Stimulated activated CD4-positive, alpha-beta T cell treated with anti-CD3 and anti-CD28 coated beads, Interleukin-15, amount 100 ng/mL, for 1 hour (primary cell): ENCODE data around the gene SH3GL2.

Experiments
- DNase-seq, 2 donors: peaks; one replicate each; pipeline ENCODE4 v3.0.0-alpha.2; 2020; ENCODE audit warnings: low read depth in 1 of 2, low spot score in 1 of 2

SH3GL2 gene

DNA sequence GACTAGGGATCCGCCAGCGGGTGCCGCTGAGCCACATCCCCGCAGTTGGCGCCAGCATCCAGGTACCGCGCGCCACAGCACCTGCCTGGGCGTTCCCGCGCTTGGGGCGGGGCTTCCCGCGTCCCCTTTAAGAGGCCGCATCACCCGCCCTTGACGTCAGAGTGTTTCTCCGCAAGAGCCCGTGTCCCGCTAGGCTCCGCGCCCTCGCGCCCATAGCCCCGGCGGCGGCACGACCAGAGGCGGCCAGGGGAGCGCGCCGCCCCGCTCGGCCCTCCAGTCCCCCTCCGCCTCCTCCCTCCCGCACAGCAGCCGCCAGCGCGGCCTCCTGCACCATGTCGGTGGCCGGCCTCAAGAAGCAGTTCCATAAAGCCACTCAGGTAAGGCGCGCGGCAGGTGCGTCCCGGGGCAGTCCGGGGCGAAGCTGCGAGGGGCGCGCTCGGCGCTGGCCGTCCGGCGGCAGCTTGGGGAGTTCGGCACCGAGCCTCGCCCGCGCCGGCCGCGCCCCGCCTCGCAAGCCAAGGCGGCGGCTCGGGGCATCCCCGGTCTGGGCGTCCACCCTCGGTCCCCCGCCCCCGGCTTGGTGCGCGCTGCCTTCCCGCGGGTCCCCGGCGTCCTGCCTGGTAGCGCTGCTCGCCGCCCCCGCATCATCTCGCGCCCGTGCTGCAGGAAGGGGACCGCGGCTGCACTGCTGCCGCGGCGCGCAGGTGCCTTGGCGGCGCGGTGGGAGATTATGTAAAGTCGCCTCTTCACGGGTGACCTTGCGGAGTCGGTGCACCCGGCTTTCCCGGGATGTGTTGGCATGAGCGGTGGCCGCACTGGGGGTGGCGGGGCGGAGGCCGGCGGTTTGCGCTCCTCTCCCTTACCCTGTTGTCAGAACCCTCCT is at the start of gene SH3GL2:
Gene SH3GL2, plus strand, starts transcription at position 156 of the 883 bp plus-strand sequence.
- no peak for DNase-seq

DNA sequence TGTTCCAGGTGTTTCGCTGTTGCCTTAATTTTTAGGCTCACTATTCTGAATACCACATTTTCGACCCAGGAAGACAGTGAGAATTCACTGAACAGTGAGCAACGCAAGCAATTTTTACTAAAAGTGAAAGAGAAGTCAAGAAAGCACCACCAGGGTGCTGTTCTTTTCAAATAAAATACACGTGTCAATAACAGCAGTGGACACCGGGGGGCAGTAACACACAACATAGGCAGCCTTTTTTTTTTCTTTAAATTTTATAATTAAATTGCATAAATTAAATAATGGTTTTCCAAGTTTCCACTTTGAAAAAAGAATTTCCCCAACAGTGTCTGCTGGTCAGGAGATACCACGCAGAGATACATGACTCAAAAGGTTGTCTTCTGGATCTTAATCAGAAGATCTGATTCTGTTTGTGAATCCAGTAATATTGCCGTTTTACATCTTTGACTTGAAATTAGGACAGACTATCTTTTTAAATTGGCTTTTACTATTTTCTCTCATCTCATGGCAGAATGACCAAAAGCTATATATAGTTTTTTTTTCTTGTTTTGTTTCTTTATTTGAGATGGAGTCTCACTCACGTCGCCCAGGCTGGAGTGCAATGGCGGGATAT is 47.1 kb upstream of the SH3GL2 start:
- no peak for DNase-seq

DNA sequence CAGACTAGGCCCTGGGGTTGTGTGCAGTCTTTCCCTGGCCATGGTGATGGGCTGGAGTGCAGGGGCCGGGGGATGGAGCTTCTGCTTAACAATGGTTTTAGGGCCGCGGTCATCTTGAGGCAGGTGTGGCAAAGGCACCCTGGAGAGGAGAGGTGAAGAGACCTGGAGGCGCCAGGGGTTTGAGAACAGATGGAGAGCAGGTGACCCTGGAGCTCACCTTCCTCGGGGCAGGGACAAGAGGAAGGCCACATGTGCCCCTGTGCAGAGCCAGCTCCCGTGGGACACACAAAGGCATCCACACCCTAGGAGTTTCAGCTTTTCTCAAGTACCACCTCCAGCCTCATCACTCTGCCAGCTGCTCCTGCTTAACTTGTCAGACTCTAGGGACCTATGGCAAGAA is 46.4 kb upstream of the SH3GL2 start:
- DNase-seq: no peak

DNA sequence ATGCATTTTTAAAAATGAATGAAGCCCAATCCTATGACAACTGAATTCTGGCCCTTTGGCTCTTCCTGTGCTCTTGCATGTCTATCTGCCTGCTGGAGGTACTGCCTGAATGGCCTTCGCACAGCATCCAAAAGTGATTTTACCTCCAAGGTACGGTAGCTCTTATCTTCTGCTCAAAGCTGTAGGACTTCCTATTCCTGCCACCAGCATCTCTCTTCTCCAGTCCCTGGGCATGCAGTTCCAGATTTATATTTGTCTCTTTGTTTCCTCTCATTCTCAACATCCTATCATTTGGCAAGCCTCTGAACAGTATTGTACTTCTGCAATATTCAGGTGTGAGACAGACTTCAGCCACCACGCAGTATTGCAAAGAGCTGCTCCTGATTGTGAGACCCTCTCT is 43.7 kb upstream of the SH3GL2 start:
- no peak for DNase-seq

DNA sequence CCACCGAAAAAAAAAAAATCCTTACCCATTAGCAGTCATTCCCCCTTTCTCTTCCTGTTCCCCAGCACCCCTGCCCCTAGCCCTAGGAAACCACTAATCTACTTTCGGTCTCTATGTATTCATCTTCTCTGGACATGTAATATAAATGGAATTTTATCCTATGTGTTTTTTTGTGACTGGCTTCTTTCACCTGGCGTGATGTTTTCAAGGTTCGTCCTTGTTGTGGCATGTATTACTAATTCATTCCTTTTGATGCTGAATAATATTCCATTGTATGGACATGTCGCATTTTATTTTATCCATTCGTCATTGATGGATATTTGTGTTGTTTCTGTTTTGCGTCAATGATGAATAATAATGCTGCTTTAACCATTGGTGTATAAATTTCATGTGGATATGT is 42.8 kb upstream of the SH3GL2 start:
- no peak for DNase-seq

DNA sequence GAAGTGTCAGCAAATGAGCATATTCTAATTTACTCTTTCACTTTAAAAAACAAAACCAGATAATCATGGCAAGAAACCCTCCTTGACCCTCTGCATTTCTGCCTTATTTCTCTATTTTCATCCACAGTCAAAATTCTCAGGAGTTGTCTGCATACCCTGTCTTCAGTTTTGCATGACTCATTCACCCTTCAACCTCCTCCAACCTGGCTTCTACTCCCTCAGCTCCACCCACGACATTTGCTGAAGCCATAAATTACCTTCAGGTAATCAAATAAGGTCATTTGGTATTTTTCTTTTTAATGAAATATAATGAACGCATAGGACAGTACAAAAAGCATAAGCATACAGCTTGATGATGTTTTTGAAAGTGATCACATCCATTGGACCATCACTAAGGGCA is 27.8 kb upstream of the SH3GL2 start:
- no peak for DNase-seq

DNA sequence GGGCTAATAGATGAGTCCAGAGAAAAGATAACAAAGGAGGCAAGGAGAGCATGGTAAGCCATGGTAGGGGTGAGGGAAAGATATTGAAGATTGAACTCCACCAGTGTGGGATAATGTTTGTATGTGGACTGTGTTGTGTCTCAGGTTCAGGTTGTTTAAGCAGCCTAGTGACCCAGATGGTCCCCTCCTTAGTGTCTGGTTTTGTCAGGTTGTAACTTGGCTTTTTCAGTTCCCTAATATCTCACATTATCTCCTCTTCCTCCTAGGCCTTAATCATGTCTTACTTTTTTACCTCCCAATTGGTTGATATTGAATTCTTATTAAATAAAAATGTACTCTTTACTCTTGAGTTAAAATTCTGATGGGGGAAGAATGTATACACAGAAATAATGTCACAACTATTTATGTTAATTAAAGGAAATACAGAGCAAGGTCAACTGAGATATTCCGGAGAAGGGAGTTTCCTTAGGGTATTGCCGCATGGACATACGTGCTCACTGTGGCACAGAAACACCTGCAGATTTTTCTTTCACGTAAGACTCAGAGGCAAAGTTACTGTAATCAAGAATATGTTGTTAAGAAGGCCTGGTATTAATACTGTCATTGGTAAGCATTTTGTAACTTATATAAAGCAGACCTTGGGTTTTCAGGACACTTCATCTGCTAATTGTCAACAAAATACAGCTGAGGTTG is 23.4 kb upstream of the SH3GL2 start:
- DNase-seq: no peak

DNA sequence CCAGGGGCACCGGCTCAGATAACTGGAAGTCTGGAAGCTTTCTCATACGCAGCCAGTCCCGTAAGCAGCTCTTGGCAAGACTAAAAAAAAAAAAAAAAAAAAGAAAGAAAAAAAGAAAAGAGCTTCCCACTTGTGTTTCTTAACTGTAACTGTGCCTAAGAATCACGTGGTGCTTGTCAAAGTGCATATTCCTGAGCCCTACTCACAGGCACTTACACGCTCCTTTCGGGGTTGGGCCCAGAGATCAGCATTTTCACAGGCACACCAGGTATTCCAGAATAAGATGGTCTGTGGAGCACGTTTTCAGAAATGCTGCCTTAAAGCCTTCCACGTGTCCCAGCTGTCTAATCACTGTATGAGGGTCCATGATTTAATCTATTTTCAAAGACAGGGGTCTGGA is 22.6 kb upstream of the SH3GL2 start:
- no peak for DNase-seq

DNA sequence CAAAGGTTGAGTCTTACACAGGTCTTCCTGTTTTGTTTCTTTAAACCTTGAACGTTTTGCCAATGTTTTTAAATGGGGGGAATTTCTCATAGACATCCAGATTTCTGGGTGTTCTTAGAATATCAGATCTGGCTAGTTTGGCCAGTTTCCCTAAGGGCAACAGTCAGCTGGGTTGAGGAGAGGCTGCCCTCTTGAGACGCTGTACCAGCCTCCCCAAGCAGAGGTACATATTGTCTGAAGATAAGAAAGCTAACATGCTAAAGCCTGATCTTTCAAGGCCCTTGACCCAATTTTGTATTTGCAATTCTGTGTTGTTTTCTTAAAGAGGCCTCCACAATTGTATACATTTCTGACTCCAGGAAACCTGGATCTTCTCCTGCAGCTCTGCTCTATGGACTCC is 21.9 kb upstream of the SH3GL2 start:
- no peak for DNase-seq

DNA sequence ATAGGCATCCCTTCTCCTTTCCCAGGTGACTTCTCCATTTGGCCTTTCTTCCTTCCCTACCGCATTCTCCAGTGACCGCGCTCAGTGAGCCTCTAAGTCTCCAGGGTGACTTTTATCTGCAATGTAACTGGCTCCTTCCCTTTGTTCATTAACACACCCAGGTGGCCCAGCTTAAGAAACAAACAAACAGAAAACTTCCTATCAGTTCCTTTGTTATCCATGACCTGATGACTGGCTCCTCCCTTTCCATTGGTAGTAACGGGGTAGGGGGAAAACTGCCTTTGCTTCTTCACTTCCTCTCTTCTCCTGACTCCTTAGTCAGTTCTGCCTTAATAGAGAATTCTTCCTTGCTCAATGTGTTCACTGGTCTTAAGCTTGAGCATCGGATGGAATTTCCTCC is 7.0 kb upstream of the SH3GL2 start:
- DNase-seq: no peak

DNA sequence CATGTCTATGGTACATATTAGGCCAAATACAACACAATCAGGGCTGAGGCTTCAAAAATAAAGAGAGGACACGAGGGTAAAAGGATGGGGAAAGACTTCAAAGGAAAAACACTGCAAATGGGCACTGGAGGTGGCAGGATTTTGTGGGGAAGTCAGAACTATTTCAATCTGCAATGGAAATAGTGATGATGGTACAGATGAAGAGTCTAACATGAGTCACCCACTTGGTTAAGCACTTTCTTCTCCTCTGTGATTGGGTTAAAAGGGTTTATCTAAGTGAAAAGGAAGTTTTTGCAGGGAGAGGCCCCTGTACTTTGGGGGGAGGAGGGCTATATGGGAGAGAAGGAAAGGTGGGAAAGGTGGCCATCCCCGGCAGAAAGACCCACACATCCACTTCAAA is 4.5 kb upstream of the SH3GL2 start:
- no peak for DNase-seq

DNA sequence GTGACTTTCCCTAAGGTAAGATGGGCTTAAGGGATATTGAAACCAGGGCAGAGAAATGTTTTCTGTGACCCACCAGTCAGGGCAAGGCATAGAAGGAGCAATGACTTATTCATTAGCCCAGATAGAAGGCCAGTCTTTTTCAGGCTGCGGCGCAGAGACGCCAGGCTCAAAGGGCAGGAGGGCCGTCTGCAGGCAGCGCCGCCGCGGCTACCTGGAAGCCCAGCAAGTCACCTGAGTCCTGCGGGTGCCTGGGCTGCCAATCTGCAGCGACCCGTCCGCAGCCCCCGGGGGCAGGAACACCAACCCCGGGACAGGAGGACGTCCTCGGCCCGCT is 322 bp upstream of the SH3GL2 start:
- no peak for DNase-seq

DNA sequence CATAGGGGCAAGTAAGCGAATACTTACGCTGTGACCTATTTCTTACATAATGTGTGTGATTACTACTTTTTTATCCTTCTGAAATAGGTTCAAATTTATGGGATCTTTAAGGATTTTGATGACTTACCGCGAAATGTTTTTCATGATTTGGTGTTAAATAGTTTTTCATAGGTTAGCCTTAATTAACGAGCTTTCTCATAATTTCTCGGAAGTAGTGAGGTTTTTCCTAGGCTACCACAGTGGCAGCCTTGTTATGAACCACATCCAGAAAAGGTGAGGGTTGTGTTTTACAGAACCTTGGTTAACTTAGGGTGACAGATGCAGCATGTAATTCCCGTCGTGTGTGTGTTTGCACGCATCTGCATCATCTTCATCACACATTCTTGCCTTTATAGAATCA is 1.3 kb downstream of the SH3GL2 start:
- DNase-seq: no peak

DNA sequence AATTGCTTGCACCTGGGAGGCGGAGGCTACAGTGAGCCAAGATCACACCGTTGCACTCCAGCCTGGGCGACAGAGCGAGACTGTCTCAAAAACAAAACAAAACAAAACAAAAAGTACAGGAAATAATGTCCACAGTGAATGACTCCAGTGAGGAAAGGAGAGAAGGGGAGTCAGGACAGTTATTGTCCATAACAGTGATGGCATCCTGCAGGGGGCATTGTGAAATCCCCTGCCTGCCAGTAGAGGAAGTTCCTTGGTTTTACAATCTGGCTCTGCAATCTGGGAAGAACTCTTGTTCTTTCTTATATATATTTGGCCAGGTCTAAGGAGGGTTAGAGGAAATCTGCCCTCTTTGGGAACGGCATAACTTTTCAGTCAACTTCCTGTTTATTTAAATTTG is 8.2 kb downstream of the SH3GL2 start:
- DNase-seq: no peak

DNA sequence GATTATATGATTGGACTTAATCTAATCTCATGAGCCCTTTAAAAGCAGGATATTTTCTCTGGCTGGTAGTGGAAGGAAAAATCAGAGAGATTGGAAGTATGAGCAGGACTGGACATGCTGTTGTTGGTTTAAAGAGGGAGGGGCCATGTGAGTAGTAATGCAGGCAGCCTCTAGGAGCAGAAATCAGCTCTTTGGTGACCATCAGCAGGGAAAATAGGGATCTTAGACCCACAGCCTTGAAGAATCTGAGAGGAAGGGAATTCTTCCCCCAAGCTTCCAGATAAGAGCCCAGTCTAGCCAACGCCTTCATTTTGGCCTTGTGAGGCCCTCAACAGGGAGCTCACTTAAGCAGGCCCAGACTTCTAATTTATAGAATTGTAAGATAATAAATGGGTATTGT is 9.5 kb downstream of the SH3GL2 start:
- DNase-seq: no peak

DNA sequence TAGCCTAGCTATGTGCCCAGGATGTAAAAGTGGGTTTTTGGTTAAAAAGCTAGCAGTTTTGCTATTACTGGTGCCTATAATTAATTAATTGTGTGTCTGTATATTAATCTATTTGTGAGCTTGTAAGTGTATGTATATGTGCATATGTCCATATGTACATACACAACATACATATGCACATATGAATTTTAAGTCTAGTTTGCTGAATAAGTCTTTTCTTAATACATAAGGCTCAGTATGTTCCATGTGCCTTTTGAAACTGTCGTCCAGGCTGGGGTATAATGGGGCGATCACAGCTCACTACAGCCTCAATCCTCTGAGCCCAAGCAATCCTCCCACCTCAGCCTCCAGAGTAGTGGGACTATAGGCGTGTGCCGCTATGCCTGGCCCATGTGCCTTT is 10.1 kb downstream of the SH3GL2 start:
- DNase-seq: no peak

DNA sequence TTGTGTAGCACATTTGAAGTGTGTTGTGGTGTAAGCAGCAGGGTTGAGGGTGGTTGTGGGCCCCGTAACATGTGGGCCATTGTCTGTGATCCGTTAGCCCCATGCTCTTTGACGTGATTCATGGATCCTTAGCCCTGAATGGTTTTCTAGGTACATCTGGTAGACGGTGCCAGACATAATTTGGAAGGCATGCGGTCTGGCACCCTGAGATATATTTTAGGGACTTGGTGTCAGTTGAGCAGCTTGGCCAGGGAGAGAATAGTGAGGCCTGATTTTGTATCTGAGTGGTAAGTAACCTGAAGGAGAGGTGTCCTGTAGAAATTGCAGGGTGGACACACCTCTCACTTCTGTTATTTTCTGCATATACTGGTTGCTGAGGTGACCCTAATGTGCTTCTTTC is 10.9 kb downstream of the SH3GL2 start:
- DNase-seq: no peak

DNA sequence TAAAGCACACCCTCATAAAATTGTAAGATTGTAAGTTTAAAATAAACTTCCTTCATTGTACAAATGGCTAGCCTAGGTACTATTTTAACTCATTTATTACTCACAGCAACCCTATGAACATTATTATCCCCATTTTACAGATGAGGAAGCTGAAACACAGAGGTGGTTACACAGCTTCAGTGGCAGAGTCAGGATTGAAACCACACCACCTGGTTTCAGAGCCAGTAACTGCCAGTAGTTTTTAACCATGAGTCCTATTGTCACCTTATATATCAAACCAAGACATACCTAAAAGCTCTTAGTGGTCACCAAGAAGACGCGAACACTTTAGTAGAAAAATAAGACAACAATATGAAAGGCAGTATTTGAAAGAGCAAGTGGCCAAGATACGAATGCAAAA is 16.1 kb downstream of the SH3GL2 start:
- DNase-seq: no peak

DNA sequence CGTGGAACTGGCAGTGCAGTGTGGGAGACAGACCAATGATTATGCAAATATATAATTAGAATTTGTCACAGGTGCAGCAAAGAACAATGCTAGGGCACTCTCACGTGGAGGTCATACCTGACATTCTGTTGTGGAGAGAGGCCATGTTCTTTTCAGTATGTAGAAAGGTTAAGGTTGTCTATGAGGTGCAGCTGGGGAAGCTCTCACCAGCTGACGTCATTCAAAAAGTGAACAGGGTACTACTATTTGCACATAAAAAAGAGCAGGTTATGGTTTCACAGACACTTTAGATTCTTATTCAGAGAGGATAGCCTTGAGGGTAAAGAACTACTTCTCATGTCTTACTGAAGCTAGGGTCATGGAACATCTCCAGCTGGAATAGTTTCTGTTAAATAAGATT is 19.1 kb downstream of the SH3GL2 start:
- DNase-seq: no peak

DNA sequence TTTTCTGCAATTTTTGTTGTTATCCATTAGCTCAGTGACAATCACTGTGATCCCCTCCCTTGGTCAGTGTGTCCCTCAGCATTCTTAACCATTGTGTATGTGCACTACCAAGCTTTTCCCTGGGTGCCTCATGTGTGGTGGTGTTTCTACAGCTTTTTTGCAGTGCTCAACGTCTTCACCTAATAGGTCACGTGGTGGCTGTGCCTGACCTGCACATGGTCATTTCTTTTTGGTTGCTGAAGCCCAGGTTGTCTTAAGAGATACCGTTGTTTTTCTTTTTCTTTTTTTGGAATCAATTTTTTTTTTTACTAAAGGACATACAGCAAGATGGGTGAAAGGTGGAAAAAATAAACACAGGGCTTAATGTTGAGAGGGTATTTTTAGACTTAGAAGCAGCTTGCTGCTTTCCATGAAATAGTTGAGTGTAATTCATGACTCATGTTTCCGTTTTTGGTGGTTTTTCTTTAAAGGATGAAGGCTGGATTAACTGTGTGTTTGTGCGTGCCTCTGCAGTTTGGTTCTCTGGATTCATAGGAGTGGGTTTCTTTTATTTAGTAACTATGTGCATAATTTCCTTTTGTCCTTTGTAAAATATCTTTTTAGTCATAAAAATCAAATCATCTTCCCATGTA is 22.2 kb downstream of the SH3GL2 start:
- DNase-seq: no peak

DNA sequence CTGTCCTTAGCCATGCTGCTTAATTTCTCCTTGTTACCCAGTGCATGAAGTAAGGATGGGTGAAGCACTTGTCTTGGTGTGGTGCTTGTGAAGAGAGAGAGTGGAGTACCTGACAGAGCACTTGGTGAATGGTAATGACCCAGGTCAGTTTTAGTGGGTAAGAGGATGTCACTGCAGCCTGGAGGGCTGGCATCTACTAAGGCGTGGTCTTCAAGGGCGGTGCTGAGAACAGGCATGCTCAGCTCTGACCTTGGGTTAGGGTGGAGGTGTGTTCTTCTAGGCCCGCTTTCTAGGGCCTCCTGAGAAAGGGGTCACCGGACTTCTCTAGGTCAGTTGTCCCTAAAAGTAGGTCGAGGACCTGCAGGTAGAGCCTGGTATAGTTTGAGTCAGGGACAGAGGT is 25.7 kb downstream of the SH3GL2 start:
- DNase-seq: no peak
